ENCODE data around the gene ACRBP.

GRCh38 chr12:6641131-6641530 is 6.1 kb downstream of the ACRBP start:
- no peak for TF ChIP-seq EZH2 (IDR thresholded peaks at IDR 0.05; ENCODE audit: insufficient read depth, low read length)
- TF ChIP-seq CTCF (IDR thresholded peaks at IDR 0.05; ENCODE audit: insufficient read depth, low read depth, low read length), result no peak
